GM12878 (cell line): ENCODE results near the gene COL18A1. TPM values are rescaled to one million over a fixed set of nuclear protein-coding genes. Genes with fewer than 3 reads are reported as not detected.
A peak's percentile ranks its signal among the peaks of the same experiment; 100 is the strongest.

Experiments used
- ATAC-seq: fragments of 200-7000 bp; cut with Tn5 transposase; 3 replicates; pipeline ENCODE4 v1.9.1; 2020; ENCODE audit warnings: mild to moderate bottlenecking, moderate library complexity
- BruUV-seq: library from RNA; stranded (reverse); fragments of 400-500 nt; replicated peaks from 2 replicates; lab custom pipeline; 2021; lab: Mats Ljungman, UMichigan
- CTCF ChIA-PET: fragments of 300-600 bp; sonication (Branson Sonifier 250); formaldehyde crosslinking; extraction: SDS; loops from one replicate; lab custom pipeline; 2021; ENCODE audit warnings: inconsistent platforms; lab: Yijun Ruan, JAX
- POLR2A ChIA-PET: fragments of 350-600 bp; formaldehyde crosslinking; extraction: SDS; loops from one replicate; lab custom pipeline; 2021; ENCODE audit warnings: inconsistent platforms; lab: Charles Lee
- RAD21 ChIA-PET: fragments of 300-600 bp; sonication (Branson Sonifier 250); formaldehyde crosslinking; loops from one replicate; lab custom pipeline; 2023; ENCODE audit warnings: antibody characterized with exemption; ENCODE audit not compliant: unreplicated experiment; lab: Charles Lee
- SMC1A ChIA-PET: fragments of 300-600 bp; sonication (Branson Sonifier 250); formaldehyde crosslinking; loops from one replicate; lab custom pipeline; 2023; ENCODE audit not compliant: unreplicated experiment, uncharacterized antibody; lab: Charles Lee
- DNase-seq: peaks from one replicate; pipeline ENCODE4 v3.0.0-alpha.2; 2011; ENCODE audit warnings: low read depth, low spot score
- FAIRE-seq: peaks from 3 replicates; lab custom pipeline; 2011; peaks lifted over from hg19 to GRCh38; lab: Jason Lieb, UNC
- H2AFZ ChIP-seq: 2 replicates; pipeline ENCODE4 v1.6.0; 2011; ENCODE audit warnings: low read depth, low read length, control low read depth; ENCODE audit not compliant: control insufficient read depth
- H3K27ac ChIP-seq: 2 replicates; pipeline ENCODE4 v1.5.1; 2011; ENCODE audit warnings: control low read depth; ENCODE audit not compliant: control insufficient read depth, insufficient read depth
- H3K27me3 ChIP-seq, 2 experiments: replicated peaks in 1 of 2; 2 replicates each; pipeline versions ENCODE4 v1.6.0 to v1.6.1; 2011; ENCODE audit warnings: low read length in 1 of 2; ENCODE audit not compliant: control insufficient read depth in 2 of 2, insufficient read depth in 2 of 2
- H3K36me3 ChIP-seq, 2 experiments: 2 replicates each; pipeline ENCODE4 v1.5.1; 2011; ENCODE audit warnings: low read length in 1 of 2; ENCODE audit not compliant: control insufficient read depth in 2 of 2, insufficient read depth in 2 of 2
- H3K4me1 ChIP-seq: 2 replicates; pipeline ENCODE4 v1.6.1; 2011; ENCODE audit warnings: mild to moderate bottlenecking, low read length, moderate library complexity, mixed read lengths; ENCODE audit not compliant: control insufficient read depth, insufficient read depth
- H3K4me2 ChIP-seq: 2 replicates; pipeline ENCODE4 v1.6.0; 2011; ENCODE audit warnings: control low read depth; ENCODE audit not compliant: control insufficient read depth, insufficient read depth
- H3K4me3 ChIP-seq: fragments of 200-600 bp; sonication (generic); 2 replicates; pipeline ENCODE4 v1.5.1; 2016
- H3K79me2 ChIP-seq: 2 replicates; pipeline ENCODE4 v1.6.0; 2011; ENCODE audit warnings: low read length; ENCODE audit not compliant: control insufficient read depth, insufficient read depth
- H3K9ac ChIP-seq: 2 replicates; pipeline ENCODE4 v1.8.0; 2011; ENCODE audit warnings: low read length, control low read depth, mixed read lengths; ENCODE audit not compliant: control insufficient read depth, insufficient read depth
- H3K9me3 ChIP-seq: replicated peaks from 3 replicates; pipeline ENCODE4 v1.5.1; 2011; ENCODE audit warnings: mild to moderate bottlenecking, low read length; ENCODE audit not compliant: control insufficient read depth, insufficient read depth
- H4K20me1 ChIP-seq: 2 replicates; pipeline ENCODE4 v1.6.0; 2011; ENCODE audit not compliant: control insufficient read depth, insufficient read depth
- ATF7 ChIP-seq: fragments of 450-650 bp; IDR thresholded peaks from 2 replicates; pipeline ENCODE4 v1.6.1; 2016; ENCODE audit warnings: low read depth, mild to moderate bottlenecking
- CBX3 ChIP-seq: fragments of 200-600 bp; sonication (generic); IDR thresholded peaks from 2 replicates; pipeline ENCODE4 v1.6.1; 2016; ENCODE audit warnings: low read depth, borderline replicate concordance
- E4F1 ChIP-seq: fragments of 450-650 bp; IDR thresholded peaks from 2 replicates; pipeline ENCODE4 v1.6.1; 2018; ENCODE audit warnings: borderline replicate concordance, mild to moderate bottlenecking; ENCODE audit not compliant: partially characterized antibody
- HDGF ChIP-seq: fragments of 450-650 bp; IDR thresholded peaks from 2 replicates; pipeline ENCODE4 v1.6.1; 2016; ENCODE audit warnings: antibody characterized with exemption
- LARP7 ChIP-seq: fragments of 450-650 bp; IDR thresholded peaks from 2 replicates; pipeline ENCODE4 v1.6.1; 2017; ENCODE audit warnings: mild to moderate bottlenecking
- NFXL1 ChIP-seq: fragments of 450-650 bp; IDR thresholded peaks from 2 replicates; pipeline ENCODE4 v1.6.1; 2017; ENCODE audit warnings: antibody characterized with exemption, mild to moderate bottlenecking, borderline replicate concordance
- PKNOX1 ChIP-seq: fragments of 450-650 bp; IDR thresholded peaks from 2 replicates; pipeline ENCODE4 v1.6.1; 2016; ENCODE audit warnings: mild to moderate bottlenecking
- POLR2AphosphoS5 ChIP-seq: IDR thresholded peaks from 2 replicates; pipeline ENCODE4 v1.6.1; 2011; ENCODE audit warnings: mild to moderate bottlenecking, low read length, inconsistent platforms
- TCF3 ChIP-seq: IDR thresholded peaks from 2 replicates; pipeline ENCODE4 v1.6.1; 2012; ENCODE audit warnings: low read depth, mild to moderate bottlenecking, low read length, borderline replicate concordance; ENCODE audit not compliant: insufficient read depth
- YY1 ChIP-seq: IDR thresholded peaks from 2 replicates; pipeline ENCODE4 v1.6.1; 2011; ENCODE audit warnings: low read depth, mild to moderate bottlenecking, low read length
- ZZZ3 ChIP-seq: IDR thresholded peaks from 2 replicates; pipeline ENCODE4 v1.6.1; 2011; ENCODE audit warnings: low read depth; ENCODE audit not compliant: control insufficient read depth, insufficient read length
- WGBS: methylation state at CpG from one replicate; pipeline ENCODE4 v1.1.6; 2016; ENCODE audit warnings: low lambda C conversion rate; ENCODE audit not compliant: insufficient replicate concordance, insufficient coverage; ENCODE audit errors: missing lambda C conversion rate; 5-methylcytosine and 5-hydroxymethylcytosine counted together
- in situ Hi-C: fragments of 300-500 bp; cut with MboI; formaldehyde crosslinking; loops from 9 replicates; pipeline ENCODE4 v1.14.3; 2018; ENCODE audit warnings: mixed read lengths
- intact Hi-C: fragments of 100-400 bp; cut with micrococcal nuclease; formaldehyde crosslinking; loops from one replicate; pipeline ENCODE4 v1.14.2; 2022; ENCODE audit not compliant: unreplicated experiment
- polyA plus RNA-seq, 11 experiments: library from polyadenylated mRNA; depleted of rRNA in 4 of 11; unstranded in 6 of 11; stranded (reverse) in 5 of 11; fragments of >200 nt; fragmentation: Nextera tagmentation in 4 of 11; fragmentation: Illumina TruSeq in 1 of 11; extraction: Ambion mirVana in 4 of 11; extraction: Trizol in 1 of 11; gene quantifications; 1 replicate in 1 of 11; 2 replicates in 10 of 11; pipeline versions ENCODE4 v1.2.1 to v1.2.3, GENCODE V29; 2011 to 2016; ENCODE audit warnings: inconsistent platforms in 2 of 11, missing spikeins in 2 of 11, low read depth in 1 of 11
- total RNA-seq, 4 experiments: library from RNA; depleted of rRNA in 3 of 4; stranded (reverse); fragments of >200 nt in 3 of 4; fragmentation: Illumina TruSeq in 1 of 4; extraction: Trizol in 1 of 4; gene quantifications; 2 replicates each; pipeline versions ENCODE4 v1.2.1 to v1.2.3, GENCODE V29; 2013 to 2021

Gene COL18A1
- total and polyA plus RNA-seq, 10 of the 15 experiments (the other 5 are each of a cell fraction or from before 2014, with no cell fraction given) = under 0.01 to 0.49 (median 0.09) TPM; not detected in 3

GRCh38 chr21:45528981-45529784 is 124.2 kb downstream of the COL18A1 start (continued):
- TF ChIP-seq PKNOX1 (no peak), ATF7 (no peak), CBX3 (no peak), ZZZ3 (no peak), NFXL1 (no peak)

GRCh38 chr21:45529785-45530422 is 124.9 kb downstream of the COL18A1 start:
- ATAC-seq (no peak), FAIRE-seq (no peak), DNase-seq (no peak)
- no peaks in the 10 kb centered on the region for H3K27me3 ChIP-seq
- intact Hi-C loops = no loop called here
- no peak overlapping the region for H3K4me2 ChIP-seq
- ChIA-PET CTCF (no interaction called here), POLR2A (no interaction called here), SMC1A (no interaction called here), RAD21 (no interaction called here)
- TF ChIP-seq POLR2AphosphoS5 (peak; percentile 24; the same call in 1 of the 2 replicates), E4F1 (no peak), LARP7 (no peak), HDGF (0 out of 2 replicates have a peak, but pooled peaks have one; percentile 56), YY1 (no peak), TCF3 (no peak)
- no peaks in the 10 kb centered on the region; the same call in 1 of the 2 replicates for H3K79me2 ChIP-seq
- in situ Hi-C loops = no loop called here
- H3K4me3 ChIP-seq = no peak overlapping the region
- H3K9me3 ChIP-seq = no peaks in the 10 kb centered on the region
- H3K4me1 ChIP-seq = no peaks in the 10 kb centered on the region
- peaks cover 3 to 43% of the 10 kb centered on the region in 2 experiments for H3K36me3 ChIP-seq
- no peak overlapping the region for H2AFZ ChIP-seq
- no peak overlapping the region for H3K27ac ChIP-seq
- TSS peak; percentile 24 for BruUV-seq
- WGBS = 90% methylated on average over 11 of the region's 11 CpGs
- no peak overlapping the region for H3K9ac ChIP-seq
- no peaks in the 10 kb centered on the region for H4K20me1 ChIP-seq
